ENCODE data around the gene CXCR4.

GRCh38 chr2:136143603-136144451, 25.9 kb upstream of the CXCR4 start:
- TF ChIP-seq POLR2A (IDR thresholded peaks at IDR 0.05) = no peak
- no peak for TF ChIP-seq CTCF (IDR thresholded peaks at IDR 0.05)
- TF ChIP-seq EP300 (IDR thresholded peaks at IDR 0.05) = no peak

Measured in sigmoid colon (tissue), 4 donors.